GM12878 (cell line): ENCODE data around the gene CCDC18.

Experiments used
- CBX3 ChIP-seq: fragments of 200-600 bp; sonication (generic); IDR thresholded peaks from 2 replicates; pipeline ENCODE4 v1.6.1; 2016; ENCODE audit warnings: low read depth, borderline replicate concordance
- CTCF ChIP-seq, 3 experiments: IDR thresholded peaks in 2 of 3; conservative IDR thresholded peaks in 1 of 3; 2 replicates each; pipeline ENCODE4 v1.5.1; 2011; ENCODE audit warnings: low read depth in 3 of 3, low read length in 3 of 3, mild to moderate bottlenecking in 3 of 3, control low read depth in 2 of 3, moderate library complexity in 2 of 3, inconsistent platforms in 1 of 3, mixed read lengths in 1 of 3; ENCODE audit not compliant: control insufficient read depth in 2 of 3, insufficient read depth in 1 of 3; ENCODE audit errors: extremely low read depth in 1 of 3
- DPF2 ChIP-seq: fragments of 450-650 bp; IDR thresholded peaks from 2 replicates; pipeline ENCODE4 v1.6.1; 2017; ENCODE audit warnings: mild to moderate bottlenecking
- HDAC2 ChIP-seq: fragments of 200-600 bp; sonication (generic); IDR thresholded peaks from 2 replicates; pipeline ENCODE4 v1.6.1; 2017
- ZBTB40 ChIP-seq: fragments of 450-650 bp; IDR thresholded peaks from 2 replicates; pipeline ENCODE4 v1.6.1; 2016; ENCODE audit warnings: mild to moderate bottlenecking, moderate library complexity, borderline replicate concordance
- ZNF217 ChIP-seq: fragments of 450-650 bp; IDR thresholded peaks from 2 replicates; pipeline ENCODE4 v1.6.1; 2017; ENCODE audit warnings: antibody characterized with exemption, mild to moderate bottlenecking

GRCh38 chr1:93255222-93256079, 74.9 kb downstream of the CCDC18 start:
- no peak for TF ChIP-seq ZNF217
- TF ChIP-seq CTCF (IDR thresholded peaks at IDR 0.05 in 2 of 3, conservative IDR thresholded peaks at IDR 0.05 in 1 of 3; ENCODE audit: control insufficient read depth in 2 of 3, extremely low read depth in 1 of 3, insufficient read depth in 1 of 3, low read depth in 3 of 3, low read length in 3 of 3) = no peak
- TF ChIP-seq ZBTB40 = no peak
- no peak for TF ChIP-seq CBX3
- no peak for TF ChIP-seq DPF2
- TF ChIP-seq HDAC2 = no peak
